Ectodermal cell (in vitro differentiated cells): ENCODE results near the gene CXCL1.

Experiments
- H3K27ac ChIP-seq: 2 replicates; pipeline ENCODE4 v1.7.0; 2013; ENCODE audit warnings: mild to moderate bottlenecking, low read depth, low read length; ENCODE audit not compliant: insufficient read depth, poor library complexity, severe bottlenecking
- H3K27me3 ChIP-seq: 2 replicates; pipeline ENCODE4 v1.7.0; 2013; ENCODE audit warnings: mild to moderate bottlenecking, low read length; ENCODE audit not compliant: insufficient read depth, control insufficient read depth, poor library complexity, severe bottlenecking
- H3K36me3 ChIP-seq: one replicate; pipeline ENCODE4 v1.7.0; 2013; ENCODE audit warnings: low read length; ENCODE audit not compliant: control insufficient read depth, insufficient read depth
- H3K4me1 ChIP-seq: one replicate; pipeline ENCODE4 v1.7.0; 2013; ENCODE audit warnings: low read length; ENCODE audit not compliant: control insufficient read depth, insufficient read depth
- H3K4me3 ChIP-seq: 2 replicates; pipeline ENCODE4 v1.7.0; 2013; ENCODE audit warnings: low read depth, low read length, control low read depth; ENCODE audit not compliant: insufficient read depth
- H3K9me3 ChIP-seq: 2 replicates; pipeline ENCODE4 v1.7.0; 2013; ENCODE audit warnings: mild to moderate bottlenecking, low read length, moderate library complexity; ENCODE audit not compliant: control insufficient read depth
- WGBS, 2 experiments: methylation state at CpG; one replicate each; pipeline ENCODE4 v1.1.7; 2013; ENCODE audit warnings: missing lambda C conversion rate in 2 of 2; 5-methylcytosine and 5-hydroxymethylcytosine counted together

CXCL1 gene

DNA sequence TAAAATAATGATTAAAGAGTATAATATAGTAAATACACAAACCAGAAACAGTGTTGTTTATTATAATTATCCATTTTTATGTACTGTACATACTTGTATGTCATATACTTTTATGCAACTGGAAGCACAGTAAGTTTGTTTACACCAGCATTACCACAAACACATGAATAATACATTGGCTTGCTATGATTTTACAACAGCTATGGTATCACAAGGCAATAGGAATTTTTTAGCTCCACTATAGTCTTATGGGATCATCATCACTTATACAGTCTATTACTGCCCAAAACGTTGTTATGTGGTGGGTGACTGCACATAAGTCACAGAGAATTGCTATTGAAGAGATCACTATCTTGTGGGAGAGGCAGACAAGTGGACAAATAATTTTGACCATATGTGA, 17.9 kb upstream of the CXCL1 start:
- H3K27ac ChIP-seq, result no peak overlapping the region
- no peaks in the 10 kb centered on the region for H3K4me1 ChIP-seq
- H3K9me3 ChIP-seq, result no peaks in the 10 kb centered on the region
- no peaks in the 10 kb centered on the region for H3K36me3 ChIP-seq
- H3K4me3 ChIP-seq, result no peak overlapping the region
- WGBS, 2 experiments, result 93% methylated on average over 1 of the region's 1 CpG; no CpG with 5 or more reads in 1 of the 2 experiments
- H3K27me3 ChIP-seq, result no peaks in the 10 kb centered on the region

DNA sequence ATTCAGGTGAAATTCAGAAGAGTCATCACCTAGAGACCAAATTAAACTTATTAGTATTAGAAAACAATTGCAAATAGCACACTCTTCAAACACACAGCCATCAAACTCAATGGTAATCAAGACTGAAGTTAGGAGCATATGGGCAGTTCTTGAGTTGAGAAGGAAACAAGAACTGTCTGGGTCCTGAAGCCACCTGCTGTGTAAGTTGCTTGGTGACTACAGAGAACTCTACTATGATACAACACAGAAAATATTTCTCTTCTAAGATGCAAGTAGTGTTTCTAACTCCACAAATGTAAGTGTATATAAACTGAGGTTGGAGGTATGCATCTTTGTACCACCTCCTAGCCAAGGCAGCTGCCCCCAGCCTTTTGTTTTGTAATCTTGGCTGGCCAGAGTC, 16.4 kb upstream of the CXCL1 start:
- Histone ChIP-seq H3K27ac (no peak overlapping the region), H3K4me1 (no peaks in the 10 kb centered on the region), H3K36me3 (no peaks in the 10 kb centered on the region), H3K27me3 (no peaks in the 10 kb centered on the region), H3K4me3 (no peak overlapping the region), H3K9me3 (no peaks in the 10 kb centered on the region)

DNA sequence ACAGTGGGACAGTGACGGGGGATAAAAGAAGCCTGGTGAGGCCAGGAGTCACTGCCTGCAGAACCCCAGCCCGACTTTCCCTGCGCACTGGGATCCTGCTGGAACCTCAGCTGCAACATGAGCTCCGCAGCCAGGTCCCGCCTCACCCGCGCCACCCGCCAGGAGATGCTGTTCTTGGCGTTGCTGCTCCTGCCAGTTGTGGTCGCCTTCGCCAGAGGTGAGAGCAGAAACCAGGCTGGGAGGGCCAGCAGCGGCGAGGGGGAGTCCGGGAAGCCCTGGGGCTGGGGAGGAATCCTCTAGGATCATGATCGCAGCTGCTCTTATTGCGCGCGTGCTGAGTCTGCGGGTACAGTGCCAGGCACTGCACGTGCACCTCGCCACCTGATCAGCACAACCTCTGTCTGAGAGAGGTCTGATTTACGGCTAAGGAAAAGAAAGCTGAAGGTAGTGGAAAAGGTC, 15.9 kb upstream of the CXCL1 start, which contains the start of gene PF4V1:
TSS of gene PF4V1 (plus strand) at position 51 of the 459 bp plus-strand sequence. CDS start at position 118, 67 bp downstream.
- no peaks in the 10 kb centered on the region for H3K36me3 ChIP-seq
- H3K4me1 ChIP-seq, result no peaks in the 10 kb centered on the region
- H3K9me3 ChIP-seq, result no peaks in the 10 kb centered on the region
- WGBS, 2 experiments, result 92% methylated on average over 22 of the region's 22 CpGs
- no peaks in the 10 kb centered on the region for H3K27me3 ChIP-seq
- no peak within 1 kb of the TSS for H3K4me3 ChIP-seq
- no peak within 1 kb of the TSS for H3K27ac ChIP-seq

DNA sequence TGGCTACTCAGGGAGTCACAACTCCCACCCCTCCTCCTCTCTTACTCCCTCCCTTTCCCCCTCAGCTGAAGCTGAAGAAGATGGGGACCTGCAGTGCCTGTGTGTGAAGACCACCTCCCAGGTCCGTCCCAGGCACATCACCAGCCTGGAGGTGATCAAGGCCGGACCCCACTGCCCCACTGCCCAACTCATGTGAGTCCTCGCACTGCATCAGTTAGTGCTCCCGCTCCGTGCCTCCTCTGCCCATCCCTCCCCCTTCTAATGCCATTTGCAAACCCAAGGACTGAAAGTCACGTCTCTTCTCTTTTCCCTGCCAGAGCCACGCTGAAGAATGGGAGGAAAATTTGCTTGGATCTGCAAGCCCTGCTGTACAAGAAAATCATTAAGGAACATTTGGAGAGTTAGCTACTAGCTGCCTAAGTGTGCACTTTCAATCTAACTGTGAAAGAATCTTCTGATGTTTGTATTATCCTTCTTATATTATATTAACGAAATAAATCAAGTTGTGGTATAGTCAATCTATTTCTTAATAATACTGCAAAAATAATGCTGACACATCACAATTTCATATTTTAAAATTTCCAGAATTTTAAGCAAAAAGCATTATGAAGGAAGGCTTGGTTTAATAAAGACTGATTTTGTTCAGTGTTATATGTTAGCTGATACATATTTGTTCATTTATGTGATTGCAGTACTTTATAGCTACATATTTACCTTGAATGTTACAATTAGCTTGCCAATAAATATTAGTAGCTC, 15.3 kb upstream of the CXCL1 start:
- Histone ChIP-seq H3K36me3 (no peaks in the 10 kb centered on the region), H3K27me3 (no peaks in the 10 kb centered on the region), H3K27ac (no peak overlapping the region), H3K4me3 (no peak overlapping the region), H3K4me1 (no peaks in the 10 kb centered on the region), H3K9me3 (no peaks in the 10 kb centered on the region)
- WGBS, 2 experiments, result 77 to 79% methylated on average over 7 of the region's 8 CpGs

DNA sequence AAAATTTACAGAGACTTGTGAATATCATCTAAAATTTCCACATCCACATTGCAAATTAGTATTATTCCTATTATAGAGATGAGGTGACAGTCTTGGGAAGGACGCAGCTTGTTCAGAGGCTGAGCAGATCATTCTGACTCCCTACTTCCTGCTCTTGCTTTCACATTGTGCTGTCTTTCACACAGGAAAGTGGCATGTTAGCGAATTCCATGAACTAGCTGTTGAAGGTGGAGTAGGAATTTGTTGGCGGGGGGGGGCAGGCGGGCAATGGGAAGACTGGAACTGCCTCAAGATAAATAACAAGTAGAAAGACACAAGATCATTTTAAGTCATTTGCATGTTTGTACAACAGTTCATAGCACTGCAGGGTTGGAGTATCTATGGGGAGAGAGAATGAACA, 13.8 kb upstream of the CXCL1 start:
- WGBS, 2 experiments, result 87 to 93% methylated on average over 3 to 4 of the region's 4 CpGs
- Histone ChIP-seq H3K4me3 (no peak overlapping the region), H3K27ac (no peak overlapping the region), H3K36me3 (no peaks in the 10 kb centered on the region), H3K27me3 (no peaks in the 10 kb centered on the region), H3K9me3 (no peaks in the 10 kb centered on the region), H3K4me1 (no peaks in the 10 kb centered on the region)

DNA sequence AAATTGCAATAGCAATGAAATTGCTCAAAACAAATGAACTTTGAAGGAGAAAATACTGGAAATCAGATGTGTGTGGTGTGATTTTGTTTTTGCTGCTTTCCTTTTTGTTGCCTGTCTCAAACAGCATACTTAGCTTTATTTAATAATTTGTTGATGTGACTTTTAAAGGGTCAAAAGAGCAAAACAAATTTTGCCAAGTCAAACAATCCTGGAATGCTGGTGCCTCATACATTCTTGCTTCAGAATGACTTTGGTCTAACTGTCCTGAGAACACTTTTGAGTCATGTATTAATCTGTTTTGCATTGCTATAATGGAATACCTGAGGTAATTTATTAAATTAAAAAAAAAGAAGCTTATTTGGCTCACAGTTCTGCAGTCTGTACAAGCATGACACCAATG, 12.7 kb upstream of the CXCL1 start:
- H3K4me3 ChIP-seq, result no peak overlapping the region
- H3K9me3 ChIP-seq, result no peaks in the 10 kb centered on the region

DNA sequence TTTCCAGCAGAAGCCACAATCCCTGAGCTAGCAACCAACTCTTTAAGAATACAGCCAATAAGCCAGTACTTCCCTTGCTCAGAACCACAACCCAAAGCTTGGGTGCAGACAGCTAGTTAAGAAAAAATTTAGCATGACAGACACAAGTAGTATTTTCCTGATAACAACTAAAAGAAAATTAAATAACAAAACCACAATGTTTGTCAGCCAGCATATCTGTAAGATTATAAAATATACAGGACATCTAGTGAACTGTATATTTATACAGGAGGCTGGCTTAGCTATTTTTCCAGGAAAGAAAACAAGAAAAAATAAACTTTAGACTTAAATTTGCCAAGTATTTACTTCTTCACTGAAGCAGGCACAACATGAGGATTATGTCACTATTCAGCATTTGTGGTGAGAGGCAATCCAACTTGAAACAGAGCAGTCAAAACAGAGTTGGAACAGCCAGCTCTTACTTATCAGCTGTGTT, 9.5 kb upstream of the CXCL1 start:
- Histone ChIP-seq H3K27me3 (no peaks in the 10 kb centered on the region), H3K4me3 (no peak overlapping the region), H3K36me3 (no peaks in the 10 kb centered on the region), H3K4me1 (no peaks in the 10 kb centered on the region), H3K9me3 (no peaks in the 10 kb centered on the region), H3K27ac (no peak overlapping the region)

More for the DNA sequence above, 12.7 kb upstream of the CXCL1 start:
- Histone ChIP-seq H3K27me3 (no peaks in the 10 kb centered on the region), H3K36me3 (no peaks in the 10 kb centered on the region), H3K27ac (no peak overlapping the region), H3K4me1 (no peaks in the 10 kb centered on the region)

DNA sequence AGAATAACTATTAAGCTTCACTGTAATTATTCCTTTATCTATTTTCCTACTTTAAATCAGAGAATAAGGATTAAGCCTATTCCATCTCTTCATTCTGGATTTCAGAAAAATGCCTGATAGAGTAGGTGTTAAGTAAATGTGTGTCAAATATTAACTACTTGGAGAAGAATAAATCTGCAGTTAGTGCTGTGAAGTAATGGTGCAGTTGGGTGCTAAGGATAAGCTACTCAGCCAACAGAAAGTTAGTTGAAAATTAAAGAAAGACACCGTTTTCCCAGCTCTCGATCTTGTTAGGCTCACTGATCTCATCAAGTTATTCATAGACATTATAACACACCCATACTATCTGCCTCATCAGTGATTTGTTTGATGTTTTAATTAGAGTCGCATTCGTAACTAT, 9.0 kb upstream of the CXCL1 start:
- Histone ChIP-seq H3K4me3 (no peak overlapping the region), H3K36me3 (no peaks in the 10 kb centered on the region), H3K4me1 (no peaks in the 10 kb centered on the region), H3K27ac (no peak overlapping the region), H3K9me3 (no peaks in the 10 kb centered on the region), H3K27me3 (no peaks in the 10 kb centered on the region)
- 75 to 96% methylated on average over 3 to 4 of the region's 4 CpGs for WGBS, 2 experiments

DNA sequence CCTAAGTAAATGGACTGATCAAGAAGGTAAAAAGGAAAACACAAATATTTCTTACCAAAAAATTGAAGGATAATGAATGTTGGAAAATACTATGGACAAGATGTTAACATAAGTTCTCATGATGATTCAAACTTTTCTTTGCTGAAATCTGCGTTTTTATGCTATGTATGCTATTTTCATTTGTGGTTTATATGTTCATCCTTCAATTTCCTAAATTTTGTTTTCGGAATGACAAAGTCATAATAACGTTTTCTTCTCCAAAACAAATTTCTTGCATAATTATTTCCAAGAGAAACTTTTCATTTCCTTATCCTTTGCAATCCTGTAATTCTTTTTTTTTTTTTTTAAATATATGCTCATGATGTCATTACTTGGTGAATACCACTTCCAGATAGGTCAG, 8.3 kb upstream of the CXCL1 start:
- H3K9me3 ChIP-seq, result no peaks in the 10 kb centered on the region
- no peak overlapping the region for H3K4me3 ChIP-seq
- H3K27me3 ChIP-seq, result no peaks in the 10 kb centered on the region
- H3K4me1 ChIP-seq, result no peaks in the 10 kb centered on the region
- 76 to 91% methylated on average over 2 to 3 of the region's 3 CpGs for WGBS, 2 experiments
- H3K27ac ChIP-seq, result no peak overlapping the region
- H3K36me3 ChIP-seq, result no peaks in the 10 kb centered on the region

DNA sequence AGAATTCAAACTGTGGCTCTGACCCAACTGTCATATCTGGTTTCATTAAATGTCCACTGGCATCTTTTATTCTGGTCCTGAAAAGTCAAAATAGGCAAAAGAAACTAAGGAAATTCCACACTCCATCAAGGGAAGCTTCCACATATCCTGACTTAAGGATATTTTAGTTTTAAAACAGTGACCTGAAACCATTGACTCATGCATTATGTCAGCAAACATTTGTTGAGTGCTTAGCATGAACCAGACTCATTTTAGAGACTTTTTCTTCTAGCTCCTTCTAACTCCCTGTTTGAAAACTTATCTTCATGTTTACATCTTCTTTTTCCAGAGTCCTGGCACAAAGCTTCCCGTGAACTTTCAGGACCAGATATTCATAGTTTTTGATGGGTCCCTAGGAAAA, 6.9 kb upstream of the CXCL1 start:
- no peaks in the 10 kb centered on the region for H3K9me3 ChIP-seq
- H3K27ac ChIP-seq, result no peak overlapping the region
- H3K4me3 ChIP-seq, result no peak overlapping the region
- WGBS, 2 experiments, result 100% methylated on average over 1 of the region's 1 CpG
- H3K36me3 ChIP-seq, result no peaks in the 10 kb centered on the region
- no peaks in the 10 kb centered on the region for H3K27me3 ChIP-seq
- H3K4me1 ChIP-seq, result no peaks in the 10 kb centered on the region
